OCI-LY7 (cell line): ENCODE results near the gene OR2T6. TPM values are rescaled to one million over a fixed set of nuclear protein-coding genes. Genes with fewer than 3 reads are reported as not detected.

ENCODE experiments used
- BruUV-seq: library from RNA; stranded (reverse); fragments of 400-500 nt; replicated peaks from 2 replicates; lab custom pipeline; 2021; lab: Mats Ljungman, UMichigan
- CTCF ChIA-PET: fragments of 300-600 bp; sonication (Branson Sonifier 250); formaldehyde crosslinking; loops from one replicate; lab custom pipeline; 2022; ENCODE audit warnings: antibody characterized with exemption; ENCODE audit not compliant: unreplicated experiment; lab: Charles Lee
- POLR2A ChIA-PET: fragments of 300-600 bp; sonication (Branson Sonifier 250); formaldehyde crosslinking; loops from one replicate; lab custom pipeline; 2022; ENCODE audit warnings: antibody characterized with exemption; lab: Charles Lee
- DNase-seq: peaks from one replicate; pipeline ENCODE4 v3.0.0-alpha.2; 2015; ENCODE audit warnings: low spot score
- H2AFZ ChIP-seq: fragments of 200-600 bp; sonication (generic), shearing (Covaris generic); 2 replicates; pipeline ENCODE4 v1.6.1; 2014; ENCODE audit warnings: mild to moderate bottlenecking, antibody characterized with exemption, low read length, moderate library complexity
- H3K27ac ChIP-seq: fragments of 200-600 bp; sonication (generic); 2 replicates; pipeline ENCODE4 v1.5.1; 2014; ENCODE audit warnings: mixed run types, low read depth, mild to moderate bottlenecking, moderate library complexity, low read length, inconsistent platforms; ENCODE audit not compliant: poor library complexity, severe bottlenecking
- H3K36me3 ChIP-seq: fragments of 200-600 bp; sonication (generic); 2 replicates; pipeline ENCODE4 v1.6.1; 2014; ENCODE audit warnings: mild to moderate bottlenecking, antibody characterized with exemption, low read length, moderate library complexity, mixed read lengths; ENCODE audit not compliant: insufficient read depth
- H3K4me1 ChIP-seq: fragments of 200-600 bp; sonication (generic); 2 replicates; pipeline ENCODE4 v1.5.1; 2014; ENCODE audit warnings: mild to moderate bottlenecking, low read length; ENCODE audit not compliant: insufficient read depth, poor library complexity, severe bottlenecking
- H3K4me2 ChIP-seq: fragments of 200-600 bp; sonication (generic); 2 replicates; pipeline ENCODE4 v1.6.1; 2014; ENCODE audit warnings: mild to moderate bottlenecking, low read length
- H3K4me3 ChIP-seq: fragments of 200-600 bp; sonication (generic); 2 replicates; pipeline ENCODE4 v1.5.1; 2014; ENCODE audit warnings: mild to moderate bottlenecking, low read depth, low read length; ENCODE audit not compliant: poor library complexity, severe bottlenecking
- H3K79me2 ChIP-seq: fragments of 200-600 bp; sonication (generic); 2 replicates; pipeline ENCODE4 v1.6.1; 2016; ENCODE audit warnings: low read depth, mild to moderate bottlenecking, low read length, moderate library complexity, mixed read lengths; ENCODE audit not compliant: insufficient read depth
- H3K9me2 ChIP-seq: fragments of 200-600 bp; sonication (generic); 2 replicates; pipeline ENCODE4 v1.6.1; 2016; ENCODE audit warnings: mild to moderate bottlenecking, low read length, mixed read lengths; ENCODE audit not compliant: insufficient read depth
- H3K9me3 ChIP-seq: fragments of 200-600 bp; sonication (generic); 2 replicates; pipeline ENCODE4 v1.6.1; 2014; ENCODE audit warnings: mild to moderate bottlenecking, mixed run types, low read length, mixed read lengths
- H4K20me1 ChIP-seq: fragments of 200-600 bp; sonication (generic); 2 replicates; pipeline ENCODE4 v1.6.1; 2014; ENCODE audit warnings: mild to moderate bottlenecking, antibody characterized with exemption, low read length, moderate library complexity, mixed read lengths; ENCODE audit not compliant: insufficient read depth
- EZH2phosphoT487 ChIP-seq: fragments of 200-600 bp; sonication (generic); IDR thresholded peaks from 2 replicates; pipeline ENCODE4 v1.6.1; 2018; ENCODE audit warnings: low read depth, borderline replicate concordance, mild to moderate bottlenecking, mixed run types, antibody characterized with exemption, low read length, moderate library complexity, mixed read lengths
- intact Hi-C: fragments of 100-400 bp; cut with micrococcal nuclease; formaldehyde crosslinking; loops from one replicate; pipeline ENCODE4 v1.10.0; 2022; ENCODE audit not compliant: unreplicated experiment
- total RNA-seq, 2 experiments: library from RNA; depleted of rRNA in 1 of 2; stranded (reverse); fragments of >200 nt in 1 of 2; shearing (Covaris generic) in 1 of 2; gene quantifications; 2 replicates each; pipeline ENCODE4 v1.2.3, GENCODE V29; 2014 to 2022
- TF ChIP-seq, protein P1 (sequence below): fragments of 200-600 bp; sonication (generic); conservative IDR thresholded peaks from 2 replicates; pipeline ENCODE4 v1.5.1; 2014; ENCODE audit warnings: mild to moderate bottlenecking, antibody characterized with exemption, low read length, moderate library complexity, mixed read lengths

Gene OR2T6
- total RNA-seq, 2 experiments from 2014 or later = not detected

DNA sequence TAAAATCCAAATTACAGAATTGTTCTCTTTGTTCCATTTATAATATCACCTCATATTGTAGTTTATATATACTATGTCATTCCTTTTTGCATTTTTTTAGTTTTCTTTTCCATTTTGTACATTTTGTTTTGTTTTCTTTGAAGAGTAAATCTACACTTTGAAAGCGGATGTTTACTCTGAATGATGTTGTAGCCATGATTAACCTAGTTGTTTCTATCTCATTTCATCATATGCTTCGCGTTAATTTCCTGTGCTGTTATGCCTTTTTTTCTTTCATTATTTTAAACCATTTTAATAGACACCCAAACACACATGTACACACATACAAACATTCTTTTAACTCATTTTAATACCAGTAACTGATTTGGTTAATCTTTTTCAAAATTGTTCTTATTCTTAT lies 5.3 kb downstream of the OR2T6 start:
- TF ChIP-seq, protein P1, sequence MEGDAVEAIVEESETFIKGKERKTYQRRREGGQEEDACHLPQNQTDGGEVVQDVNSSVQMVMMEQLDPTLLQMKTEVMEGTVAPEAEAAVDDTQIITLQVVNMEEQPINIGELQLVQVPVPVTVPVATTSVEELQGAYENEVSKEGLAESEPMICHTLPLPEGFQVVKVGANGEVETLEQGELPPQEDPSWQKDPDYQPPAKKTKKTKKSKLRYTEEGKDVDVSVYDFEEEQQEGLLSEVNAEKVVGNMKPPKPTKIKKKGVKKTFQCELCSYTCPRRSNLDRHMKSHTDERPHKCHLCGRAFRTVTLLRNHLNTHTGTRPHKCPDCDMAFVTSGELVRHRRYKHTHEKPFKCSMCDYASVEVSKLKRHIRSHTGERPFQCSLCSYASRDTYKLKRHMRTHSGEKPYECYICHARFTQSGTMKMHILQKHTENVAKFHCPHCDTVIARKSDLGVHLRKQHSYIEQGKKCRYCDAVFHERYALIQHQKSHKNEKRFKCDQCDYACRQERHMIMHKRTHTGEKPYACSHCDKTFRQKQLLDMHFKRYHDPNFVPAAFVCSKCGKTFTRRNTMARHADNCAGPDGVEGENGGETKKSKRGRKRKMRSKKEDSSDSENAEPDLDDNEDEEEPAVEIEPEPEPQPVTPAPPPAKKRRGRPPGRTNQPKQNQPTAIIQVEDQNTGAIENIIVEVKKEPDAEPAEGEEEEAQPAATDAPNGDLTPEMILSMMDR = no peak
- H3K4me2 ChIP-seq = no peak overlapping the region
- no peak overlapping the region for H2AFZ ChIP-seq
- DNase-seq = no peak
- no peak overlapping the region for H3K4me3 ChIP-seq
- H3K9me2 ChIP-seq = no peaks in the 10 kb centered on the region
- no peak overlapping the region for H3K27ac ChIP-seq
- BruUV-seq = no TSS peak
- intact Hi-C loops = no loop called here
- no peaks in the 10 kb centered on the region for H3K4me1 ChIP-seq
- H3K79me2 ChIP-seq = no peaks in the 10 kb centered on the region
- POLR2A ChIA-PET = no interaction called here
- H4K20me1 ChIP-seq = no peaks in the 10 kb centered on the region
- H3K9me3 ChIP-seq = no peaks in the 10 kb centered on the region
- H3K36me3 ChIP-seq = no peaks in the 10 kb centered on the region
- CTCF ChIA-PET = no interaction called here

DNA sequence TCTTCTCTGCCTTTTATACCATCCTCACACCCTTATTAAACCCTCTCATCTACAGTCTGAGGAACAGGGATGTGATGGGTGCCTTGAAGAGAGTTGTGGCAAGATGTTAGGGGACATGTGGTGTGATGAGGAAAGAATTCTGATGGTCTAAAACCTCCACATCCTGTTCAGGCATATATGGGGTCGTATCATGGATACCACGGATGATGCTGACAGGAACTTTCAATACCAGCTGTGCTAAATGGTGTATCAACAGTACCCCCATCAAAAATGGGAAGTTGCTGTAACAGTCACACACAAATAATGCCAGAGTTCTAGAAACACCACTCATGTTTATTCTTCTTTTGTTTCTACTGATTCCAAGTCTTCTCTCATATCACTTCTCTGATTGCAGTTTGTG lies 12.9 kb downstream of the OR2T6 start:
- Histone ChIP-seq H3K9me3 (no peaks in the 10 kb centered on the region), H3K9me2 (no peaks in the 10 kb centered on the region), H3K36me3 (no peaks in the 10 kb centered on the region), H4K20me1 (no peaks in the 10 kb centered on the region), H3K4me2 (no peak overlapping the region), H3K79me2 (no peaks in the 10 kb centered on the region), H3K27ac (no peak overlapping the region), H3K4me3 (no peak overlapping the region), H3K4me1 (no peaks in the 10 kb centered on the region), H2AFZ (no peak overlapping the region)
- no TSS peak for BruUV-seq
- TF ChIP-seq, protein P1 = no peak
- no peak for TF ChIP-seq EZH2phosphoT487
- ChIA-PET POLR2A (interaction anchor here (0.5 to 0.7 kb wide), 2 partner anchors 9 to 12 kb away, joined by 3 to 4 read pairs; no protein-coding TSS in a partner anchor), CTCF (no interaction called here)
- intact Hi-C loops = no loop called here
- DNase-seq = no peak

DNA sequence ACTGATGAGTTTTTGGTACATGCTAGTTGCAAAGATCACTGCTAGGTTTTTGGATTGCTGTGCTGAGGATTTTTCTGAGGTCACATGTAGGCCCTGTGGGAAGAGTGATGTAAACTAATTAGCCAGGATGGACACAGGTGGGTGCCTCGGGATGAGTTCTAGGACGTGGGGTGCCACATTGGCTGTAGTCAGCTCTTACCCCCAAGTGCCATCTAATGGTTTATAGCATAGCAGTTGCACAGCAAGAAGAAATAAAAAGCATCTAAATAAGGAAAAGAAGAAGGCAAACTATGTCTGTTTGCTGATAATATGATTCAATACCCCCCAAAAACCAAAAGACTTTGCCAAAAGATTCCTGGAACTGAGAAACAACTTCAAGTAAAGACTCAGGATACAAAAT lies 17.5 kb downstream of the OR2T6 start:
- no peak for DNase-seq
- H3K4me2 ChIP-seq = no peak overlapping the region
- no peak overlapping the region for H3K27ac ChIP-seq
- intact Hi-C loops = no loop called here
- POLR2A ChIA-PET = no interaction called here
- H4K20me1 ChIP-seq = no peaks in the 10 kb centered on the region
- no peaks in the 10 kb centered on the region for H3K9me2 ChIP-seq
- CTCF ChIA-PET = no interaction called here
- H2AFZ ChIP-seq = no peak overlapping the region
- H3K4me3 ChIP-seq = no peak overlapping the region
- no peak for TF ChIP-seq EZH2phosphoT487
- TF ChIP-seq, protein P1 = no peak
- H3K9me3 ChIP-seq = no peaks in the 10 kb centered on the region
- no peaks in the 10 kb centered on the region for H3K4me1 ChIP-seq
- H3K36me3 ChIP-seq = no peaks in the 10 kb centered on the region
- no TSS peak for BruUV-seq
- no peaks in the 10 kb centered on the region for H3K79me2 ChIP-seq
